Smooth muscle cell (in vitro differentiated cells): ENCODE results near the gene MGAT4B. TPM values are rescaled to one million over a fixed set of nuclear protein-coding genes. Genes with fewer than 3 reads are reported as not detected.

Source experiments
- DNase-seq: peaks from one replicate; lab custom pipeline; 2025; ENCODE audit not compliant: unreplicated experiment; lab: John Stamatoyannopoulos, UW
- H2AFZ ChIP-seq: fragments of 200-600 bp; sonication (generic); 2 replicates; pipeline ENCODE4 v1.6.0; 2016; ENCODE audit warnings: antibody characterized with exemption, low read depth, mild to moderate bottlenecking
- H3F3A ChIP-seq: fragments of 200-600 bp; sonication (generic); 2 replicates; pipeline ENCODE4 v1.6.0; 2017; ENCODE audit warnings: antibody characterized with exemption, low read depth
- H3K27ac ChIP-seq: fragments of 200-600 bp; sonication (generic); 2 replicates; pipeline ENCODE4 v1.5.1; 2016; ENCODE audit warnings: low read depth, mild to moderate bottlenecking
- H3K27me3 ChIP-seq: fragments of 200-600 bp; sonication (generic); 2 replicates; pipeline ENCODE4 v1.6.1; 2016; ENCODE audit warnings: low read depth, mild to moderate bottlenecking
- H3K36me3 ChIP-seq: fragments of 200-600 bp; sonication (generic); 2 replicates; pipeline ENCODE4 v1.5.1; 2016; ENCODE audit warnings: low read depth
- H3K4me1 ChIP-seq: fragments of 200-600 bp; sonication (generic); 2 replicates; pipeline ENCODE4 v1.5.1; 2016; ENCODE audit warnings: low read depth
- H3K4me2 ChIP-seq: fragments of 200-600 bp; sonication (generic); 2 replicates; pipeline ENCODE4 v1.6.0; 2016; ENCODE audit warnings: mild to moderate bottlenecking
- H3K4me3 ChIP-seq: fragments of 200-600 bp; sonication (generic); 2 replicates; pipeline ENCODE4 v1.5.1; 2016; ENCODE audit warnings: mild to moderate bottlenecking
- H3K79me2 ChIP-seq: fragments of 200-600 bp; sonication (generic); 2 replicates; pipeline ENCODE4 v1.6.0; 2016; ENCODE audit warnings: low read depth, mild to moderate bottlenecking
- H3K9ac ChIP-seq: fragments of 200-600 bp; sonication (generic); 2 replicates; pipeline ENCODE4 v1.6.0; 2016; ENCODE audit warnings: low read depth
- H3K9me3 ChIP-seq: fragments of 200-600 bp; sonication (generic); replicated peaks from 2 replicates; pipeline ENCODE4 v1.5.1; 2016; ENCODE audit warnings: low read depth
- H4K20me1 ChIP-seq: fragments of 200-600 bp; sonication (generic); 2 replicates; pipeline ENCODE4 v1.6.0; 2016; ENCODE audit warnings: low read depth
- CTCF ChIP-seq: fragments of 200-600 bp; sonication (generic); IDR thresholded peaks from 2 replicates; pipeline ENCODE4 v1.5.1; 2017; ENCODE audit warnings: borderline replicate concordance, mild to moderate bottlenecking, antibody characterized with exemption; ENCODE audit not compliant: insufficient read depth, poor library complexity, severe bottlenecking
- whole genome bisulfite sequencing: methylation state at CpG from one replicate; pipeline ENCODE4 v1.1.7; 2016; ENCODE audit warnings: low lambda C conversion rate; 5-methylcytosine and 5-hydroxymethylcytosine counted together
- polyA plus RNA-seq: library from polyadenylated mRNA; unstranded; fragments of >200 nt; fragmentation: Nextera tagmentation; extraction: Ambion mirVana; gene quantifications from 2 replicates; pipeline ENCODE4 v1.2.1, GENCODE V29; 2016
- total RNA-seq: library from RNA; depleted of rRNA; stranded (reverse); fragments of >200 nt; gene quantifications from 2 replicates; pipeline ENCODE4 v1.2.3, GENCODE V29; 2014

Gene MGAT4B
- total and polyA plus RNA-seq, 2 experiments from 2014 or later = 60.0 to 121 TPM

GRCh38 chr5:179798144-179798770 lies 8.4 kb downstream of the MGAT4B start:
- Histone ChIP-seq H4K20me1 (peaks cover 24% of the 10 kb centered on the region), H3K9ac (no peak overlapping the region), H3K27me3 (no peaks in the 10 kb centered on the region), H3F3A (no peaks in the 10 kb centered on the region), H3K27ac (no peak overlapping the region), H3K4me3 (no peak overlapping the region), H3K4me2 (no peak overlapping the region), H3K4me1 (peaks cover 15% of the 10 kb centered on the region), H2AFZ (no peak overlapping the region), H3K9me3 (no peaks in the 10 kb centered on the region), H3K36me3 (no peaks in the 10 kb centered on the region), H3K79me2 (no peaks in the 10 kb centered on the region)
- no peak for TF ChIP-seq CTCF
- no peak for DNase-seq
- WGBS = 98% methylated on average over 23 of the region's 23 CpGs

- no peaks in the 10 kb centered on the region for H3K79me2 ChIP-seq
- no peaks in the 10 kb centered on the region for H3K9me3 ChIP-seq
- no peak for TF ChIP-seq CTCF
- peaks cover 19% of the 10 kb centered on the region for H4K20me1 ChIP-seq
- H3F3A ChIP-seq = no peaks in the 10 kb centered on the region
- H3K9ac ChIP-seq = no peak overlapping the region
- H3K36me3 ChIP-seq = no peaks in the 10 kb centered on the region
- H3K4me1 ChIP-seq = peaks cover 10% of the 10 kb centered on the region
- no peak overlapping the region for H3K4me2 ChIP-seq
- H3K4me3 ChIP-seq = no peak overlapping the region
- no peak overlapping the region for H3K27ac ChIP-seq
- no peaks in the 10 kb centered on the region for H3K27me3 ChIP-seq
- no peak for DNase-seq
- 95% methylated on average over 22 of the region's 30 CpGs for WGBS
- H2AFZ ChIP-seq = no peak overlapping the region
Measured at GRCh38 chr5:179797741-179798140, 8.9 kb downstream of the MGAT4B start.

GRCh38 chr5:179796877-179797608 lies 9.6 kb downstream of the MGAT4B start:
- Histone ChIP-seq H3K4me2 (peak overlapping the region; percentile 100), H3F3A (no peaks in the 10 kb centered on the region), H4K20me1 (peaks cover 12% of the 10 kb centered on the region), H2AFZ (no peak overlapping the region), H3K4me3 (peak overlapping the region; percentile 77), H3K9ac (peak overlapping the region; percentile 59), H3K27ac (peak overlapping the region; percentile 48), H3K4me1 (peaks cover 4% of the 10 kb centered on the region), H3K36me3 (no peaks in the 10 kb centered on the region), H3K27me3 (no peaks in the 10 kb centered on the region), H3K9me3 (no peaks in the 10 kb centered on the region), H3K79me2 (no peaks in the 10 kb centered on the region)
- WGBS = 92% methylated on average over 21 of the region's 21 CpGs
- no peak for DNase-seq
- no peak for TF ChIP-seq CTCF
